Vagina (tissue), 2 donors: Measurements from ENCODE around the gene ZNF189.

Experiments
- POLR2A ChIP-seq, 2 donors: fragments of 450-650 bp; IDR thresholded peaks; one replicate each; pipeline ENCODE4 v1.6.1; 2017; ENCODE audit warnings: antibody characterized with exemption in 2 of 2, mild to moderate bottlenecking in 2 of 2, moderate library complexity in 2 of 2
- TF ChIP-seq, protein P1 (sequence below), 3 experiments: fragments of 450-650 bp in 2 of 3; fragments of 200-600 bp in 1 of 3; sonication (generic) in 1 of 3; IDR thresholded peaks; one replicate each; pipeline ENCODE4 v1.5.1; 2017 to 2019; ENCODE audit warnings: antibody characterized with exemption in 3 of 3, mild to moderate bottlenecking in 2 of 3, moderate library complexity in 2 of 3

DNA sequence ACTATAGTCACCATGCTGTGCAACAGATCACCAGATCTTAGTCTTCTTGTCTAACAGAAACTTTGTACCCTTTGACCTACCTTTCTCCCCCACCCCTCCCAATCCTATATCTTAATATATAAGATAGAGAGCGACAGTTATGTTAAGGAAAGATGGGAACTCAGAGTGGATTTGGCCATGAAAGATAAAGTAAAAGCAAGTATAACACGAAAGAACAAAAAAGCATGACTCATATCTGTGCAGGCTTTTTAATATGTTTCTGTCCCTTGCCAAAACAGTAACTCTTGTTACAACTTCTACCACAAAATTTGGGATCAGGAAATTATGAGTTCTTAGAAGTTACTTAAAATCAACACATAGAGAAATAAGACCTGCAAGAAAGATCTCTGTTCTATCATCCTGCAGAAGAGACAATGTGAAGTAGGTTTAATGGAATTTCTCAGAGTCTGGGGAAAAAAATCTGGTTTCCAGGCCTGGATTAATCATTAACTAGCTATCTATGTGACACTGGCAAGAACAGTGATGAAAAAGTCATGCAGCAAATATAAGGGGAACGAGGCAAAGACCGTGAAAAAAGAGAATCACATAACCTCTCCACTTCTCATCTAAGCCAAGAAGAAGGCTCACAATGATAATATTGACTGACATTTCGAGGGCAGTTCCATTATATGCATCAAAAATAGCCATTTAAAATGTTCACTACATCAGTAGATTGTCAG lies 32.5 kb upstream of the ZNF189 start:
- TF ChIP-seq, protein P1, sequence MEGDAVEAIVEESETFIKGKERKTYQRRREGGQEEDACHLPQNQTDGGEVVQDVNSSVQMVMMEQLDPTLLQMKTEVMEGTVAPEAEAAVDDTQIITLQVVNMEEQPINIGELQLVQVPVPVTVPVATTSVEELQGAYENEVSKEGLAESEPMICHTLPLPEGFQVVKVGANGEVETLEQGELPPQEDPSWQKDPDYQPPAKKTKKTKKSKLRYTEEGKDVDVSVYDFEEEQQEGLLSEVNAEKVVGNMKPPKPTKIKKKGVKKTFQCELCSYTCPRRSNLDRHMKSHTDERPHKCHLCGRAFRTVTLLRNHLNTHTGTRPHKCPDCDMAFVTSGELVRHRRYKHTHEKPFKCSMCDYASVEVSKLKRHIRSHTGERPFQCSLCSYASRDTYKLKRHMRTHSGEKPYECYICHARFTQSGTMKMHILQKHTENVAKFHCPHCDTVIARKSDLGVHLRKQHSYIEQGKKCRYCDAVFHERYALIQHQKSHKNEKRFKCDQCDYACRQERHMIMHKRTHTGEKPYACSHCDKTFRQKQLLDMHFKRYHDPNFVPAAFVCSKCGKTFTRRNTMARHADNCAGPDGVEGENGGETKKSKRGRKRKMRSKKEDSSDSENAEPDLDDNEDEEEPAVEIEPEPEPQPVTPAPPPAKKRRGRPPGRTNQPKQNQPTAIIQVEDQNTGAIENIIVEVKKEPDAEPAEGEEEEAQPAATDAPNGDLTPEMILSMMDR (IDR thresholded peaks at IDR 0.05) = no peak
- no peak for TF ChIP-seq POLR2A (IDR thresholded peaks at IDR 0.05)
